Measurements from ENCODE around the gene HRCT1.
"Not testable (repeated sequence)": the region's sequence is repeated elsewhere in the genome, so short reads cannot be mapped to it uniquely, and the experiment has no call there.

The HRCT1 gene

DNA sequence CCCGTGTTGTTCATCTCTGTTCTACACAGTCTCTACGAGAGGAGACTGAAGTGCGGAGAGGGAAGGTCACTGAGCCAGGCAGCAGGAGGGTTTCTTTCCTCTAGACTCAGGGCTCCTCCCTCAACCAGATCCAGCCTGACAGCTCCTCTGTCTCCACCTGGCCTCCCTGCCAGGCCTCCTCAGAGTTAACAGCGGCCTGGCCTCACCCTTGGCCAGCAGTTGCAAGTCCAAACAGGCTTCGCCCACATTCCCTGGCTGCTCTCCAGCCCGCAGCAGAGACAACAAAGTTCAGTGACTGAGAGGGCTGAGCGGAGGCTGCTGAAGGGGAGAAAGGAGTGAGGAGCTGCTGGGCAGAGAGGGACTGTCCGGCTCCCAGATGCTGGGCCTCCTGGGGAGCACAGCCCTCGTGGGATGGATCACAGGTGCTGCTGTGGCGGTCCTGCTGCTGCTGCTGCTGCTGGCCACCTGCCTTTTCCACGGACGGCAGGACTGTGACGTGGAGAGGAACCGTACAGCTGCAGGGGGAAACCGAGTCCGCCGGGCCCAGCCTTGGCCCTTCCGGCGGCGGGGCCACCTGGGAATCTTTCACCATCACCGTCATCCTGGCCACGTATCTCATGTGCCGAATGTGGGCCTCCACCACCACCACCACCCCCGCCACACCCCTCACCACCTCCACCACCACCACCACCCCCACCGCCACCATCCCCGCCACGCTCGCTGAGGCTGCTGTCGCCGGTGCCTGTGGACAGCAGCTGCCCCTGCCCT lies at the start of gene HRCT1:
TSS of gene HRCT1 (plus strand) at position 291 of the 768 bp plus-strand sequence. CDS start at position 377, 86 bp downstream.
- DNase-seq, result no peak

DNA sequence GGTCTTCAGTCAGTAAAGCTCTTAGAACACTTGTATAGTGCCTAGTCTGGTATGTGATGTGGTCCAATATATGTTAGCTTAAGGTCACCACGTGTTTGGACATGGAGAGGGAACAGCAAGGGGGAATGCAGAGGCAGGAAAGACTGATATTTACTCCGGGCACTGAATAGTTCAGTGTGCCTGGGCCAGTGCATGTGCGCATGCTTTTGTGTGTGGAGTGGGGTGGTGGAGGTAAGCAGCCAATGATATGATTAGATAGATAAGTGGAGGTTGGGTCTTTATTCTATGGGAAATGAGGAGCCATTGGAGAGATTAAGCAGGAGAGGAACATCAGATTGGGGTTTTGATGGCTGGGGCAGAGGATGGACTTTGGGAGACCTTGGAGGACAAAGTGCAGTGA lies 49.8 kb upstream of the HRCT1 start:
- DNase-seq, result no peak

DNA sequence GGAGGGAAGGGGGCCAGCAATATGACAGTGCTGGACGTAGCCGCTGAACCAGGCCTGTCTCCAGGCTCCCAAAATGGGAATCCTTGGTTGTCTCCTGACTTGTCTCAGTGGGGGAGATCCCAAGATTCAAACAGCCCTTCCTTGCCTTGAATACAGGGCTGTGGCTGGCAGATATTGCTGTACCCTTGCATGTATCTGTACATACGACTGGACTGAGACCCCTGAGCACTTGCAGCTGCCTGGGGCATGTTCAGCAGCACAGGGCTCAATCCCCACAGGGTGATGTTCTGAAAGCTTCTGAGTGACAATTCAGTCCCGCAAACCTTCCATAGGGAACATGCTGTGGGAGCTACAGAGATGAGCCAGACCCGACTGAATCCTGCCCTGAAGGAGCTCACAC lies 49.1 kb upstream of the HRCT1 start:
- DNase-seq, result no peak

DNA sequence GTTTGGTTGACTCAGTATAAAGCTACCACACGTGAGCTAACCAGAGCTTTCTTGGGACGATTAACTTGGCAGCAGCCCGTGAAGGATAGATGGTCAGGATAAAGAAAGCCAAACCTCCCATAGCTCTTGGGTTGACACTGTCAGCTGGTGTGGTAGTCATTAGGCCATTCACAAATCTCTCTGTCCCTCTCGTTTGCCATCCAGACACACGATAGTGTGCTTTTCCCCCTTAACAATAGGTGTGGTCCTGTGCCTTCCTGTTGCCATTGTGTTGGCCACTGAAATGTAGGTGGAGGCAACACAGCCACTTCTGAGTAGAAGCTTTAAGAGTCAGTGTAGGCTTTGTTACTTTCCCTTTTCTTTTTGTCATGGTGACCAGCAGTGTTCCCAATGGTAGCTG lies 47.5 kb upstream of the HRCT1 start:
- DNase-seq, result no peak

DNA sequence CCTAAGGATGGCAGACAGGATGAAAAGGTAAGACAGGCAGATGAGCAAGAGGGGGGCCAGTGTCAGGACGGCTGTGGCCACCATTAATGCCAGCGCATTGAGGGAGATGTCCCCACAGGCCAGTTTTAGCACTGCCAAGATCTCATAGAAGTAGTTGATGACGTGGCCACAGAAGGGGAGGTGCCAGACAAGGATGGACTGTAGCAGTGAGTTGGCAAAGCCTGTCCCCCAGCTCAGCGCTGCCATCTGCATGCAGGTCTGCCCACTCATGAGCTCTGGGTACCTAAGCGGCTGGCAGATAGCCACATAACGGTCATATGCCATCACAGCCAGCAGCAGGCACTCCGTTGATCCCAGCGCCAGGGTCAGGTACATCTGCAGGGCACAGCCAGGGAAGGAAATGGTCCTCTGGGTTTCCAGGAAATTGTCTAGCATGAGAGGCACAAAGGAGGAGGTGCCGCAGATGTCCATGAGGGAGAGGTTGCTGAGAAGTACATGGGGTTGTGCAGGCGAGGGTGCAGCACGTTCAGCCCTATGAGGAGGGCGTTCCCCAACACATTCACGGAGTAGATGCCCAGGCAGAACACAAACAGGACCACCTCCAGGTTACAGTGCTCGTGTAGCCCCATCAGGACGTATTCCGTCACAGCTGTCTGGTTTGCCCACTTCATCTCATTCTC lies 46.6 kb upstream of the HRCT1 start:
- DNase-seq, result no peak

DNA sequence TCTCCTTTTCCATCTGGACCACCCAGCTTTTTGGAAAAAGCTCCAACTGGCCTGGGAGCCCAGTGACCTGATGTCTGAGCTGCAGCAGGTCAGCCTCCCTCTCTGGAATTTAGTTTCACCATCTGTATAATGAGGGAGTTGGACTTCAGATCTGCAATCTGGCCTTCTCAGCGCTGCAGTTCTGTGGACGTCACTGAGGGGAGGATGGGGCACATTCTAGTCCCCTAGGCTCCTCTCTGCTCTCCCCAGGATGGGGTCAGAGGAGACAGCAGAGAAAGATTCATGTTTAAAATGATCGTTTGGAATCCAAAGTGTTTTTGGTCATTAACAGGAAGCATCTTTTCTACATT lies 46.0 kb upstream of the HRCT1 start:
- no peak for DNase-seq

DNA sequence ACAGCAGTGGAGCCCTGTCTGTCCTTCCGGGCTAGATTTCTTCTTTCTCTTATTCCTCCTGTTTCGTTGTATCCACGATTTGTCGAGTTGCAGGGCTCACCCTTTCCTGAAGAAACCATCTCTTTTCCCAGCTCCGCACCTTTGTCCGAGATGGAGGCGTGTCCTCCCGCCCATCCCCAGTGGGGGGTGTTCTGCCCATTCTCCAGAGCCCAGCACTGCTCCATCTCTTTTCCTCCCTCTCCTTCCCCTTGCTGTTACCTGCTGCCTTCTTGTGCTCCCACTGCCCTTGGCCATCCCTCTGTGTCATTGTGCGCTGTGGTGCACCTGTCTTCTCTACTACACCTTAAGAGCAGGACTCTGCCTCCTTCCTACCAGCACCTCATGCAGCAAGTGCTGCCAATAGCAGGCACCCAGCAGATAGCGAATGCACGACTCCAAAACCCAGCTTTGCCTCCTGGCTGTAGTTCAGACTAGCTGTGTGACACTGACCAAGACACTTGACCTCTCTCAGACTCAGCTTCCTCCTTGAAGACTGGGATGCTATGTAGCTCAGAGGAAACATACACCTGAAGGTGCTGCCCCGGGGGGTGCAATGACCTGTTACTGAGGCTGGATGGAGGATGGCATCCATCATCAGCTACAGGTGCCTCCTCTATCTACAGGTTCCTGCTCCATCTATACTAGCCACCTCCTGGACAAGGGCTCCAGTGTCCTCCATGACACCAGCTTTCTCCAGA lies 44.7 kb upstream of the HRCT1 start:
- DNase-seq, result no peak

DNA sequence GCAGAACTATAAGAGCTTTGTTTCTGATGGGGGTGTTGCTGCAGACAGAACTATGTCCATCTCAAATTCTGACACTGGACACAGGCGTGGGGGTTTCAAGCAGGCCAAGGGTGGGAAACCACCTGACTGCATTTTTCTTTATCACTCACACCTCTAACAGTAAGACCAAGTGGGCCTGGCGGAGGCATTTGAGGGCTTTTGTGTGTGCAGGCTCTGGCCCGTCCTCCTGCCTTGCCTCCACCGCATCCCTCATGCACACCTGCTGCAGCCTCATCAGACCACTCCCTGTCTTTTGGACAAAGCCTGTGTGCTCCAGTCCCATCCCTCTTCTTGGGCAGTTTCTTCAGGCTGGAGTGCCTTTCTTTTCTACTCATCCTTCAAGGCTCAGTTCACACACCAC lies 43.7 kb upstream of the HRCT1 start:
- DNase-seq, result no peak

DNA sequence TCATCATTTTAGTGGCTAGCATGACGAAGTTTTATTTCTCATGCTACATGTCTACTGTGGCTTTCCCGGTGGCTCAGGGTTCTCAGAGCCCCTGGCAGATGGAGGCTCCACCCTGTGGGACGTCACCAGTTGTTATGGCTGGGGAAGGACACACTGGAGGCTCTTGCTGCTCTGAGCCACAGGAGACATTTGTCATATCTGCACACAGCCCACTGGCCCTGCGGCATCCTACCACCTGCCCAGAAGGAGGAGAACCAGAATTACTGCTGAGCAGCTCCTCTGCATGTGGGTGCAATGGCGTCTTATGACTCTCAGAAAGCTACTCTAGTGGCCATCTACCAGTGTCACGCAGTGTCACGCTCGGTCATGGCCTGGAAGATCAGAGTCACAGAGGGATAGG lies 42.4 kb upstream of the HRCT1 start:
- DNase-seq, result no peak

DNA sequence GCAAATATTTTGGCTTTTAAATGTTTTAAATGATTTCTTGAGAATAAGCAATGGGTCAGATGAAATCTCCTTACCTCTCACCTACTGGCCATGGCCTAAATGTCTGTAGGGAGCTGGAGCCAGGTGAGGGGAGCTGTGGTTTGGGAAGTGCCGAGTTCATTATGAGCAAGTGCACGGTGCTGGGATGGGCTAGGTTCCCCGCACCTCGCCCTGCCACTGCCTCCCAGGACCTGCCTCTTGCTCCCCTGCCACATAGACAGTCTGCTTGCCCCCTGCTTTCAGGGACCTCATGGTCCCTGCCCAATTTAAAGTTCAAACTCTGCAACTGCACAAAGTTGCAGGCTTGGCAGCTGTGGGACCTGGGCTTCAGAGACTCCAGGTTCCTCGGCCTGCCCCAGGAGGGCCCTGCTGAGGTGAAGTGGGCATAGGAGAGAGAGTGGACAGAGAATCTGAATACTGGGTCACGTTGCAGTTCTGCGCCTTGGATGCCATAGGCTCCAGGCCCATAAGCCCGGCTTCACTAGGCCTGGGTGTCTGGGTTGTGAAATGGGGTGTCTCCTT lies 41.2 kb upstream of the HRCT1 start:
- DNase-seq, result no peak

DNA sequence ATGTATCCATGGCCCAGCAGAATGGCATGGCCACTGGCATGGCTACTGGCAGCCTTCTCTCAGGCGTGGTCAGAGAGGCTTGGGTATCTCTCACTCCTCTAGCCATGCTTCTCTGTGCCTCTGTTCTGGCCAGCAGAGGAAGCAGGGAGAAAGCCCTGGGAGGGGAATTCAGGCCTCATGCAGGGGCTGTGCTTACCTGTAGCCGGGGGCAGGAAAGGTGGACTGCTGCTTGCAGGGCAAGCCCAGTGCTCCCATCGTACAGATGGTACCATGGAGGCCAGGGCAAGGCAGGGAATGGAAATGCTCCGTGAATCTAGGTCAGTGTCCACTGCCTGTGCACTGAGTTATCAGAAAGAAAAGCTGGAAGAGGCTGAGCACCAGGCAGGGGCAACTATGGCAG lies 38.5 kb upstream of the HRCT1 start:
- no peak for DNase-seq

DNA sequence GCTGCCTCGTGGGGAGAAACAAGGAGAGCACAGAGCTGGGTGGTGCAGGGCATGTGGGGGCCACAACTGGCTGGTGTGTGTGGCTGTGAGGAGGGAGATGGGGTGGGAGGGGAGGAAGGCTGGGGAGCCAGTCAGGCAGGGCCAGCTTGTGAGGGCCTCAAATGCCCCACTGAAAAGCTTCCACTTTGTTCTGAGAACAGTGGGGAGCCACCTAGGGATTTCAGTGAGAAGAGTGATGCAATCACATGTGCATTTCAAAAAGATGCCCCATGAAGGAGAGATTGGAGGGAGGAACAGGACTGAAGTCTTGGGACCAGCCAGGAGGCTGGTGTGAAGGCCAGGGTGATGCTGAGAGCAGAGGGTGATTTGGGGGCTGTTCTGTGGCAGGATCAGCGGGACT lies 37.1 kb upstream of the HRCT1 start:
- no peak for DNase-seq

DNA sequence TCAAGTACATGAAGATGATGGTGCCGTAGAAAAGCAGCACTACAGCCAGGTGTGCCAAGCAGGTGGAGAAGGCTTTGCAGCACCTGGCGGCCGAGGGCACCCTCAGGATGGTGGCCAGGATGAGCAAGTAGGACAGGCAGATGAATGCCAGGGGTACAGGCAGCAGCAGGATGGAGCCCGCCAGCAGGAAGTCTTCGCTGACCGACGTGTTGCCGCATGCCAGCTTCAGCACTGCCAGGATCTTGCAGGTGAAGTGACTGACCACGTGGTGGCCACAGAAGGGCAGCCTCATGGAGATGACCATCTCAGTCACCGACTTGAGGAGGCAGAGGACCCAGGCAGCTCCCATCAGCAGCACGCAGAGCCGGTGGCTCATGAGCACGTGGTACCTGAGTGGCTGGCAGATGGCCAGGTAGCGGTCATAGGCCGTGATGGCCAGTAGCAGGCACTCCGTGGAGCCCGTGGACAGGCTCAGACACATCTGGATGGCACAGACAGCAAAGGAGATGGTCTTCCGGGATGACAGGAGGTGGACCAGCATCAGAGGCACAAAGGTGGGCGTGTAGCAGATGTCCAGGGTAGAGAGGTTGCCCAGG lies 36.3 kb upstream of the HRCT1 start:
- no peak for DNase-seq

DNA sequence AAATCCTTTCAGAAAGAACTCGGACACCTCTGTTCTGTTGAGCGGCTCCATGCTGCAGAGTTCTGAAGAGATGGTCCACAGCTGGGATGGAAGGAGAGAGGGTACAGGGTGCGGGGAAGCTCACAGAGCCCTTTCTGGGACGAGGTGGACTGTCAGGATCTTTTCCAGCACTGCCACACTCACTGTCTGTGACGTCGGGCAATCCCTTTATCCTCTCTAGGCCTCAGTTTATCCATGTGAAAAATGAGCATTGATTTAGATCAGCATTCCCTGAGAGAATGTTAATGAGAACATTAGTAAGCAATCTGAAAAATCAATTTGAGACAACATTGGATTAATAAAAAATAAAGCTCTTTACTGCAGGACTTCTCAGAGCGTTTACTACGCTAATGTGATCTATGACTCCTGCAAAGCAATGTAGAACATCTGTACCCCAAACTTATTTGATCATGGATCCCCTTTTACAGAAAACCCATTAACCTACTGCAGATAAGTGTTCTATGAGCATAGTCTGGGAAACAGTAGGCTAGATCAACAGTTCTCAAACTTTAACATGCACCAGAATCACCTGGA lies 35.6 kb upstream of the HRCT1 start, which contains the start of gene OR13J1:
TSS of gene OR13J1 (minus strand) at position 51 of the 573 bp plus-strand sequence. CDS start at position 51, 0 bp downstream.
- no peak for DNase-seq

DNA sequence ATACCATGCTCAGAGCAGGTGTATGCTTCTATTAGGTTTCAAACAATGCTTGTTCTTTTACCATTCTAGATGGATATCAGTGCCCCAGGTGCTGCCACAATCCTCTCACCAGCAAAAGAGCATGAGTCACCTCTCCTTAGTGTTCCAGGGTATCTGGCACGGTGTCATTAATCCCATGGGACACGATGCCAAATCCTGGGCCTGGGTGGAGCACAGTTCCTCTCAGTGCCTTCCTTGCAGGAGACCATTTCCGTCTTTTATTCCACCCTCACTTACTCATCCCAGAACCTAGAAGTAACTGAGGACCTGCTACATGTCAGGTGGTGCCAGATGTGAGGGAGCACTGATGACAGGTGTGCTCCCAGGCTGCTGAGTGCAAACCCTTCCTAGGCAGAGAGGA lies 34.5 kb upstream of the HRCT1 start:
- no peak for DNase-seq

DNA sequence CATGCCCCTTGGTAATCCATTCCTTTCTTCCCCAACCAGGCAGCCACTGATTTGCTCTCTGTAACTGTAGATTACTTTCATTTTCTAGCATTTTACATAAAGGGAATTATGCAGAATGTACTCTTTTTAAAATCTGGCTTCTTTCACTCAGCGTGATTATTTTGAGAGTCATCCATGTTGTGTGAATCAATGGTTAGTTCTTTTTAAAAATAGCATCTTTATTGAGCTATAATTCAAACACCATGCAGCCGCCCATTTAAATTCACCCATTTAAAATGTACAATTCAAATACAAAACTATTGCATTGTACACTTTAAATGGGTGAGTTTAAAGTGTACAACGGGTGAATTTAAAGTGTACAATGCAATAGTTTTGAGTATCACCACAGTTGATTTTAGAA lies 33.5 kb upstream of the HRCT1 start:
- DNase-seq, result no peak

DNA sequence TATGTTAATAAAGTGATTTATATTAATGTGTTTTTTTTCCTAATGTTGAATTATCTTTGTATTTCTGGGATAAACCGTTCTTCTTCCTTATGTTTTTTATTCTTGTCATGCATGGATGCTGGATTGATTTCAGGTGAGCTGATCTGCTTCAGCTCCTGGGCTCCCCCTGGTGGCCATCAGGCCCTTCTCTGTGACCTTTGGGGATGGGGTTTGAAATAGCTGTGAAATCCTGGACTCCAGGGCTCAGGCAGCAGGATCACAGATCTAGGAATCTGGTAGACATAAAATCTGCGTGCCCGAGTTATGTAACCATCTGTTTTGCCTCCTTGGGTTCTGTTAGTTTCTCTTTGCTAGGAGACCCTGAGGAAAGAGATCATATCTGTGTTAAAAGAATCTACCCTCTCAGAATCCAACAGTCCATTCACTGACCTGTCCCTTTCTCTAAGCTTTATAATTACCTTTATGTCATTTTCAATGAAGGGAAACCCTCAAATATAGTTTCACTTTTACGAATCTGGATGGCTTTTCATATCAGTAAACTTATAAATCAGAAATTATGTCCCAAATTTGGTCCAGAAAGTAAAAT lies 23.6 kb upstream of the HRCT1 start:
- peak; percentile 87 for DNase-seq

DNA sequence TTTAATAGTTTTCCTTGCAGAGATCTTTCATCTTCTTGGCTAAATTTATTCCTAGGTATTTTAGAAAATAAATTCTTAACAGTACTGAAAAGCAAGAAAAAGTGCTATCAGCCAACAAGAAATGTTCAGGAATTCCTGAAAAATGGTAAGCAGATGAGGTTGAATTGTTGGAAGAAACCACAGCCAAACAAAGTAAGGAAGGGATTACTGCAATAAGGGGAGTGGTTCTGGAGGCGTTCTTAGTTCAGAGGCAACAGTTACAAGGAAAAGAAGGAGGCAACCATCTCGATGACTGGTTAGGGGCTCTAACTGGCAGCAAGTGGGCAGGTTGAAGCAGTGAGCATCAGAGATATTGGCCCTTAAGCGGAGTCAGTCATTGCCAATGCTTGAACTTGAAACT lies 23.0 kb upstream of the HRCT1 start:
- no peak for DNase-seq

DNA sequence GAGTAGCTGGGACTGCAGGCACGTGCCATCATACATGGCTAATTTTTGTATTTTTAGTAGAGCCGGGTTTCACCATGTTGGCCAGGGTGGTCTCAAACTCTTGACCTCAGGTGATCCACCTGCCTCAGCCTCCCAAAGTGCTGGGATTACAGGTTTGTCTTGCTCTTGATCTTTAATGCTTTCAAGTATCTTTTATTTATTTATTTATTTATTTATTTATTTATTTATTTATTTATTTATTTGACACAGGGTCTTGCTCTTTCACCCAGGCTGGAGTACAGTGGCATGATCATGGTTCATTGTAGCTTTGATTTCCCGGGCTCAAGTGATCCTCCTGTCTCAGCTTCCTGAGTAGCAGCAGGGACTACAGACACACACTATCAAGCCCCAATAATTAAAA lies 21.1 kb upstream of the HRCT1 start:
- not testable (repeated sequence) for DNase-seq

DNA sequence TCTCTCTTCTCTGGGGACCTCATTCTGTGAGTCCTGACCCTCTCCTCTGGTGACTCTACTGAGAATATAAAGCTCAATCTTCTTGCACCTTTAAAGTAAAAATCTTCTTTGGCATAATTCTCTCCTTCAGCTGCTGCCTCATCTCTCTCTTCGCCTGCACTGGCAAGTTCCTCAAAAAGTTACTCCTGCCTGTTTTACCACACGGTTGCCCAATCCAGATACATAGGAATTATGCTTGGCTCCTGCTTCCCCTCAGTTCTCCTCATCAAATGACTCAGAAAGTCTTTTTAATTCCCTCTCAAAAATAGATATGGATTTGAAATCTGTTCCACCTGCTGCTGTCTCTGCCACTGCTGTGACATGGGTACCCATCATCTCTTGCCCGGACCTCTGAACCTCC lies 14.4 kb upstream of the HRCT1 start:
- no peak for DNase-seq

DNA sequence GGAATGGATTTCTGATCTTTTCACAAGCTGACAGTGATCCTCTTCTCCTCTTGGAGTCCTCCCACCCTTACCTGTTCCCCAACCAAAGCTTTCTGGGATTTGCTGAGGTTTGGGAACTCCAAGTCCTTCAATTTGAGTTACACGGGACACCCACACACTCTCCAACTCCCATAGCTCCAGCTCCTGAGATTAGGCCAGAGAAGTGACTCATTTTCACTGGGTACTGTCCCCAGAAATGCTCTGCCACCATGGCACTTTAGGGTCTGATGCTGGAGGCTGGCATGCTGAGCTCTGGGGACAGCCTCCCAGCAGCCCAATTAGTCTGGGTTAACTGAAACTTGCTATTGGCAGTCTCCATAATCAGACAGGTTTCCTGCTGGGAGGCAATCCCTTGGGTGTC lies 14.0 kb upstream of the HRCT1 start:
- DNase-seq, result no peak

DNA sequence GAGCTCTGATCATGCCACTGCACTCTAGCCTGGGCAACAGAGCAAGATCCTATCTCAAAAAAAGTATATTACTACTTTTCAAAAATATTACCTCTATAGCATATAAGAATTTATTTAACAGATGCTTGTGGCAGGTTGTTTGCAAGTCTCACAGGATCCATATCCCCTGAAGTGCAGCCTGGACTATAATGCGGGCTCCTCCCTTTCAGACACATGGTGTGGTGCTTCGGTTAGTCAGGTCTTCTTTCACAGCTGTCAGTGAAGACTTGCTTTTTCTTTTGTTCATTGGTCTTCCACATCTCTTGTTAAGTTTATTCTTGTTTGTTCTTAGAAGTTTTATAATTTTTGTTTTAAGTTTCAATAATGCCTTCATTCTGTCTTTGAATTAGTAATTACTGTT lies 9.4 kb upstream of the HRCT1 start:
- no peak for DNase-seq

Measured in activated CD4-positive, CD25-positive, alpha-beta regulatory T cell treated with anti-CD3 and anti-CD28 coated beads, Interleukin-2, amount 50 U/mL, for 72 hours (primary cell).